Epithelial cell of proximal tubule (primary cell): ENCODE data around the gene CEP63. TPM values are rescaled to one million over a fixed set of nuclear protein-coding genes. Genes with fewer than 3 reads are reported as not detected.

ENCODE experiments used
- DNase-seq: peaks from one replicate; pipeline ENCODE4 v3.0.0-alpha.2; 2011; ENCODE audit warnings: low read depth
- H3K4me3 ChIP-seq: 2 replicates; pipeline ENCODE4 v1.5.1; 2011; ENCODE audit warnings: low read depth, mild to moderate bottlenecking, low read length
- CTCF ChIP-seq: conservative IDR thresholded peaks from 2 replicates; pipeline ENCODE4 v1.5.1; 2012; ENCODE audit warnings: low read depth, mild to moderate bottlenecking, low read length
- total RNA-seq: library from RNA; depleted of rRNA; stranded (reverse); fragments of >200 nt; gene quantifications from 2 replicates; pipeline ENCODE4 v1.2.3, GENCODE V29; 2015

Gene CEP63
- total RNA-seq, 1 donor from 2014 or later: 21.4 TPM

DNA sequence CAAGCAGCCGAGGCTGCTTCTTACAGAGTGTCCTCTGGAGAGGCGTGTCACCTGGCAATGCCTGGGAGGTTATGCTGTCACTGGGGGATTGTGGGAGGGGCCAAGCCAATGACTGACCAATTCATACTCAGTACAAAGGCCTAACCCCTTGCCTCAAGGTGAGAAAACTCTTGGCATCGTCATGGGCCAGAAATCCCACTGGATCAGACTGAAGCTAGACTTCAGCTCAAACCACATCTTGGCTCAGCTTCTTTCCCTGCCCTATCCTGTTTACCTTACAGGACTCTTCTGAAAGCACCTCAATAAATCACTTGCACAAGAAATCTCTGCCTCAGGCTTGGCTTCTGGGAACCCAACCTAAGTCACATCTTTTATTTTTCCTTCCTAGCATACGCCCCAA lies 9.6 kb upstream of the CEP63 start:
- no peak for DNase-seq
- H3K4me3 ChIP-seq: no peak overlapping the region
- no peak for TF ChIP-seq CTCF

DNA sequence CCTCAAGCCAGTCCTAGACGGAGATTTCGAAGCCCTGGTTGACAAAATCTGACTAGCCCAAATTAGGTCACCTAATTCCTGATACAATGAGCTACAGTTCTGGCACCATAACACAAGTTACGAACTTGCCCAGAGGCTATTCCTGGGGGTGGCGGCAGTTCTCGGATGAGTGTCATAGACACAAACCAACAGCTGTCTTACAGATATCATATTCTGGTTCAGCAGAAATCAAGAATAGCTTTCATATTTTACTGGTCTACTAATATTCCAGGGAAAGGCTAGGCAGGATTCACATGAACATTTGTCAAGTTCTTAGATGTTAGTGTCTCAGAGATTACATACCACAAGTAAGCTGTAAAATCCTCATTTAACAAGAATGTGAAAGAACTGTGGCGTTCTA lies 8.9 kb upstream of the CEP63 start:
- DNase-seq: no peak
- no peak overlapping the region for H3K4me3 ChIP-seq
- TF ChIP-seq CTCF: no peak

DNA sequence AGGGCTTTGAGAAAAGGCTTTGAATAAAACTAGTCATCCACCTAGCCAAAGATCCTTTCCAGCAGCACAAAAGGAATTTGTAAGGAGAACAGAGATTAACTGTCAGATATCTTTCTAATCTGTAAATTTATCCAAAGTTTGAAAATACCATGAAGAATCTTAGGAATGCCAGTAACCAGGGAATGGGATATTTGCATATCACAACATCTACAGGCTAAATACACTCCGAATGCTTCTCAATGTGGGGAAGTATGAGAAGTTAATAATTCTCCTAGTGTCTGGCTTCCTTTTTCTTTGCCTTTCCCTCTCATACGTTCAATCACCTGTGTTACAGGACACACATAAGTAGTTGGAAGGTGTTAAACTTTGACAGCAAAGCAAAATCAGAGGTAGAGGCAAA lies 7.9 kb upstream of the CEP63 start:
- peak; percentile 61 for DNase-seq
- no peak overlapping the region for H3K4me3 ChIP-seq
- no peak for TF ChIP-seq CTCF

DNA sequence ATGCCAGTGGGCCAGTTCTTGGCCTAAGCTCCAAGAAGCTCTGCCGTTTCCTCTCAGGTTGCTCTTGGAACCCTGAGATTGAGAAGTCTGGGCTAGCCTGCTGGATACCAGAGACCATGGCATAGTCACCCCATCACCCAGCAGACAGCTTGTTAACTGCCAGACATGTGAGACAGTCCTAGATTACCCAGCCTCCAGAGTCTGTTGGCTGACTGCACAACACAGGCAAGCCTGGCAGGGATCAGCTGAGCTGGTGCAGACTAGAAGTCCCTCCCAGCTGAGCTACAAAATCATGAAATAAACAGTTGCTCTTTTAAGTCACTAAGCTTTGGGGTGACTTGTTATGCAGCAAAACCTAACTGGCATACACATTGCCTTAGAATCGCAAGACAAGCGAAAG lies 5.3 kb upstream of the CEP63 start:
- no peak for DNase-seq
- no peak for TF ChIP-seq CTCF
- no peak overlapping the region for H3K4me3 ChIP-seq

DNA sequence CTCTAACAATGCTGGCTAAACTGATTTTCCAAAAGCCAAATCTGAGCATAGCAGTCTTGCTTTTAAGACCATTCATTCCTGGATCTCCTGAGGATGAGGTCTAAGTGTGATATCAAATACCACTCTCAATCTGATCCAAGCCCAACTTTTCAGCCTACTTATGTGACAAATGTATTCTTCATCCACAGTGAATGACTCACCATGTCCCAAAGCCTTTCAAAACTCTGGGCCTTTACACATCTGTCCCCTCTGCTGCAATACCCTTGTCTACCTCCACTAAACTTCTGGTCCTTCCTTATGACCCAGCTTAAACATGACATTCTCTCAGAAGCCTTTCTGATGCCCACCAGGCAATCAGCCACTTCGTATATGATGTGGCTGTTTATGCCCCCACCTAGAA lies 4.7 kb upstream of the CEP63 start:
- no peak overlapping the region for H3K4me3 ChIP-seq
- no peak for TF ChIP-seq CTCF
- DNase-seq: no peak

GRCh38 chr3:134482622-134483021 lies 3.2 kb upstream of the CEP63 start:
- no peak for TF ChIP-seq CTCF
- no peak overlapping the region for H3K4me3 ChIP-seq
- DNase-seq: no peak

GRCh38 chr3:134483195-134483900 lies 2.5 kb upstream of the CEP63 start:
- no peak for TF ChIP-seq CTCF

More at GRCh38 chr3:134483195-134483900, 2.5 kb upstream of the CEP63 start:
- H3K4me3 ChIP-seq: no peak overlapping the region
- DNase-seq: no peak
